HepG2 (cell line): ENCODE results near the gene PSMC3IP. TPM values are rescaled to one million over a fixed set of nuclear protein-coding genes. Genes with fewer than 3 reads are reported as not detected.

Experiments used
- AFF4 ChIP-seq: sonication (generic); formaldehyde crosslinking; IDR thresholded peaks from 2 replicates; pipeline ENCODE4 v1.4.0; 2020; ENCODE audit warnings: missing genetic modification reagents
- ATM ChIP-seq: fragments of 450-650 bp; IDR thresholded peaks from 2 replicates; pipeline ENCODE4 v1.7.1; 2017; ENCODE audit warnings: mild to moderate bottlenecking, borderline replicate concordance
- BCL3 ChIP-seq: sonication (generic); formaldehyde crosslinking; IDR thresholded peaks from 2 replicates; pipeline ENCODE4 v1.5.1; 2020; ENCODE audit warnings: mild to moderate bottlenecking, missing genetic modification reagents, moderate library complexity
- GATAD1 ChIP-seq: IDR thresholded peaks from 2 replicates; pipeline ENCODE4 v1.6.1; 2016; ENCODE audit warnings: missing genetic modification reagents, missing compliant biosample characterization
- IKZF4 ChIP-seq: sonication (generic); formaldehyde crosslinking; IDR thresholded peaks from 2 replicates; pipeline ENCODE4 v1.5.1; 2020; ENCODE audit warnings: borderline replicate concordance, mild to moderate bottlenecking, low read depth, missing genetic modification reagents; ENCODE audit errors: not compliant biosample characterization
- LBX2 ChIP-seq: sonication (generic); formaldehyde crosslinking; IDR thresholded peaks from 2 replicates; pipeline ENCODE4 v1.5.0; 2020; ENCODE audit warnings: missing genetic modification reagents, mild to moderate bottlenecking, borderline replicate concordance
- MTF1 ChIP-seq: sonication (generic); formaldehyde crosslinking; IDR thresholded peaks from 2 replicates; pipeline ENCODE4 v1.5.0; 2020; ENCODE audit warnings: missing genetic modification reagents
- MXD3 ChIP-seq: IDR thresholded peaks from 2 replicates; pipeline ENCODE4 v1.6.1; 2016; ENCODE audit warnings: mild to moderate bottlenecking, missing biosample characterization, missing genetic modification reagents
- PLSCR1 ChIP-seq: sonication (generic); formaldehyde crosslinking; IDR thresholded peaks from 2 replicates; pipeline ENCODE4 v1.5.0; 2020; ENCODE audit warnings: missing genetic modification reagents, mild to moderate bottlenecking, borderline replicate concordance
- PREB ChIP-seq: sonication (generic); formaldehyde crosslinking; IDR thresholded peaks from 2 replicates; pipeline ENCODE4 v1.4.0; 2020; ENCODE audit warnings: missing genetic modification reagents
- SALL1 ChIP-seq: sonication (generic); formaldehyde crosslinking; IDR thresholded peaks from 2 replicates; pipeline ENCODE4 v1.8.0; 2022; ENCODE audit warnings: mild to moderate bottlenecking, missing genetic modification reagents
- TGIF2 ChIP-seq: IDR thresholded peaks from 2 replicates; pipeline ENCODE4 v1.6.1; 2016; ENCODE audit warnings: control low read depth, missing compliant biosample characterization
- THAP9 ChIP-seq: sonication (generic); formaldehyde crosslinking; IDR thresholded peaks from 2 replicates; pipeline ENCODE4; 2020; ENCODE audit warnings: missing genetic modification reagents, mild to moderate bottlenecking, borderline replicate concordance
- YEATS4 ChIP-seq: sonication (generic); formaldehyde crosslinking; IDR thresholded peaks from 2 replicates; pipeline ENCODE4 v1.4.0; 2020; ENCODE audit warnings: missing genetic modification reagents, borderline replicate concordance
- ZNF256 ChIP-seq: sonication (generic); formaldehyde crosslinking; conservative IDR thresholded peaks from 2 replicates; pipeline ENCODE4 v1.4.0; 2020; ENCODE audit warnings: missing genetic modification reagents
- ZNF331 ChIP-seq: sonication (generic); formaldehyde crosslinking; IDR thresholded peaks from 2 replicates; pipeline ENCODE4 v1.4.0; 2020; ENCODE audit warnings: missing genetic modification reagents
- ZNF543 ChIP-seq: sonication (generic); formaldehyde crosslinking; IDR thresholded peaks from 2 replicates; pipeline ENCODE4 v1.4.0; 2020; ENCODE audit warnings: mild to moderate bottlenecking, missing genetic modification reagents
- polyA plus RNA-seq, 8 experiments: library from polyadenylated mRNA; depleted of rRNA in 3 of 8; stranded (reverse) in 7 of 8; unstranded in 1 of 8; fragments of >200 nt; fragmentation: Illumina TruSeq in 4 of 8; extraction: Trizol in 4 of 8; gene quantifications; 2 replicates each; pipeline versions ENCODE4 v1.2.1 to v1.2.3, GENCODE V29; 2011 to 2016; ENCODE audit warnings: low read depth in 4 of 8, missing spikeins in 1 of 8, mixed read lengths in 1 of 8; ENCODE audit not compliant: insufficient read depth in 1 of 8
- total RNA-seq, 5 experiments: library from RNA; depleted of rRNA; stranded (reverse); fragments of >200 nt; fragmentation: Illumina TruSeq; extraction: Trizol; gene quantifications; 2 replicates each; pipeline ENCODE4 v1.2.3, GENCODE V29; 2016; ENCODE audit warnings: low read depth in 1 of 5

PSMC3IP gene
- total and polyA plus RNA-seq, 2 of the 13 experiments (the other 11 are each of a cell fraction or from before 2014, with no cell fraction given), result 6.5 to 22.4 TPM

- TF ChIP-seq BCL3 (CRISPR knock-in tag), result peak; percentile 72
- TF ChIP-seq MTF1 (CRISPR knock-in tag), result no peak
- peak; percentile 73; the same call in 1 of the 2 replicates for TF ChIP-seq YEATS4 (CRISPR knock-in tag)
- peak; percentile 96 for TF ChIP-seq SALL1 (CRISPR knock-in tag)
- no peak; the same call in 1 of the 2 replicates for TF ChIP-seq AFF4 (CRISPR knock-in tag)
- peak; percentile 51; the same call in 1 of the 2 replicates for TF ChIP-seq THAP9 (CRISPR knock-in tag)
- TF ChIP-seq GATAD1 (CRISPR knock-in tag), result peak; percentile 80
- TF ChIP-seq PREB (CRISPR knock-in tag), result no peak
- 0 out of 2 replicates have a peak, but pooled peaks have one; percentile 28 for TF ChIP-seq ZNF543 (CRISPR knock-in tag)
- no peak for TF ChIP-seq ZNF256 (CRISPR knock-in tag)
- TF ChIP-seq ATM, result no peak
- no peak for TF ChIP-seq LBX2 (CRISPR knock-in tag)
- TF ChIP-seq PLSCR1 (CRISPR knock-in tag), result peak; percentile 57; the same call in 1 of the 2 replicates
- no peak for TF ChIP-seq IKZF4 (CRISPR knock-in tag)
- peak; percentile 73; the same call in 1 of the 2 replicates for TF ChIP-seq TGIF2 (CRISPR knock-in tag)
- TF ChIP-seq MXD3 (CRISPR knock-in tag), result peak; percentile 82; the same call in 1 of the 2 replicates
- peak; percentile 74; the same call in 1 of the 2 replicates for TF ChIP-seq ZNF331 (CRISPR knock-in tag)
Measured at GRCh38 chr17:42541041-42541833, 36.3 kb downstream of the PSMC3IP start (continued).
